ENCODE measurements around the gene DTD1. TPM values are rescaled to one million over a fixed set of nuclear protein-coding genes. Genes with fewer than 3 reads are reported as not detected.

Gene DTD1
- total RNA-seq, 1 experiment from 2014 or later, result 115 TPM

DNA sequence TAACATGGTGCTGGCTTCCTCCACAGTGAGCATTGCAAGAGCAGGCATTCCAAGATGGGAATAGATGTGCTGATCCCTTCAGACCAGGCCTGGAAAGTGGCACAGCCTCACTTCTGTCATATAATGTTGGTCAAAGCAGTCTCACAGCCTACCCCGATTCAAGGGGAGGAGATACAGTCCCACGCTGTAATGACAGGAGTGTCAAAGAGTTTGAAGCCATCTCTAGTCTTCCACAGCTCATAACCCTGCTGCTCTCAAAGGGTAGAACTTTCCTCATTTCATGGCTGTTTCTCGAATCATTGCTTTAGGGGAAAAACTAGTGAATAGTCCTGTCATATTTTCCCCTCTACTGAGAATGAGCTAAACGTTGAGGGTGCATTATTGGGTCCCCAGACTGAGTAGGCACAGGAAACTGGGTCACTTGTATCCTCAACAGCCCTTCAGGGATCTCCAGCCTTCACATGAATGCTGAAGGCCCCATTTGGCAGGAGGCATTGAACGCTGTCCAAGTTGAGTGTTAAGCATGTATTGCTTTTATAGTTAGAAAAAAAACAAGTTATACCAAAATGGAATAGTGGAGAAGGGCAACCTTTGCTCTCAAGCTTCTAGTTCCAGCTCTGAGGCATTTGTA lies 27.3 kb downstream of the DTD1 start:
- DNase-seq (ENCODE audit: low read depth), result no peak

- DNase-seq (ENCODE audit: low read depth), result no peak
These were observed 33.1 kb downstream of the DTD1 start for GRCh38 chr20:18621004-18621403.

- DNase-seq (ENCODE audit: low read depth), result no peak
These were observed 35.5 kb downstream of the DTD1 start for GRCh38 chr20:18623156-18623910.

DNA sequence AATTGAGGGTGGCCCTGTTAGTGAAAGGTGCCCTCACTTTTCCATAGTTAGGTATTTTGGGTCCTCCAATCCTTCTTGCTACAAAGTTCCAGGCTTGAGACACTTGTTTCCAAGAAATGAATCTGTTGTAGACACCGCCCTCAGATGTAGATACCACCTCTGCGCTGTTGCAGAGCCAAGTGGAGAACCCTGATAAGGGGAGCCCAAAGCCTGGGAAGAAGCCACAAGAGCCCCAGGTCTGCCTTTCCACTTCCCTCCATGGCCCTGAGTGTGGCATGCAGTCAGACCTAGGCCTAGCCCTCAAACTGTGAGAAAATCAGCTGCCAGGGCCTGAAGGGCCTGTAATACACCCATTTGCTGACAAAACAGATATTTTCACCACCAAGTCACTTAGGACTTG lies 37.1 kb downstream of the DTD1 start:
- no peak for DNase-seq (ENCODE audit: low read depth)

DNA sequence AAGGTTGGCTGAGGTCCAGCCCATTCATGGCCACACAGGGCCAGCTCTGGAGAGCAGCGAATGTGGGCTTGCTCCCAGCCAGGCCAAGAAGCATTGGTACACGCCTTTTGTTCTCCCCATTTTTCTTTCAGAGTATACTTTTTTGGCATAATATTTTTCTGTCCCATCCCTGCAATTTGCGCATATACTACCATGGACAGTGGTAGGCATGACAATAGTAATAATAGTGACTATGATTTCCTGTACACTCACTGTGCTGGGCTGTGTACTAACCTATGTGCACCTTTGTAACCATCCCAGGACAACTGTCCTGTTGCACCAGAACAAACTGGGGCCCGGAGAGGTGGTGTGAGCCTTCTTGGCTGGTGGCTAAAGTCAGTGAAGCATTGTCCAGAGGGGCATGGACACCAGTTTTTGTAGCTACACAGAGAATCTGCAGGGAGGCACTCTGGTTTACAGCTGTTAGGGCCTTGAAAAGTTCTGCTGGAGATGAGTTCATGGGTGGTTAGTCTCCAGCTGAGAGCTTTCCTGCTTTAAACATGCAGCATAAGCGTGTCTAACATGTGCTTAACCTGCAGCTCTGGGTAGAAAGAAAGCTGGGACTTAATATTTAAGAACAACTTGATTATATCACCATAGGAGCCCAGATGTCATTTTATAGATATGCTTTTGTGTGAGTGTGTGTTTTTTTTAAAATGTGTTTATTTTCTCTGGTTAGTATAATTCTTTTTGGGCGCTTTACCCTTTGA lies 38.2 kb downstream of the DTD1 start:
- no peak for DNase-seq (ENCODE audit: low read depth)

DNA sequence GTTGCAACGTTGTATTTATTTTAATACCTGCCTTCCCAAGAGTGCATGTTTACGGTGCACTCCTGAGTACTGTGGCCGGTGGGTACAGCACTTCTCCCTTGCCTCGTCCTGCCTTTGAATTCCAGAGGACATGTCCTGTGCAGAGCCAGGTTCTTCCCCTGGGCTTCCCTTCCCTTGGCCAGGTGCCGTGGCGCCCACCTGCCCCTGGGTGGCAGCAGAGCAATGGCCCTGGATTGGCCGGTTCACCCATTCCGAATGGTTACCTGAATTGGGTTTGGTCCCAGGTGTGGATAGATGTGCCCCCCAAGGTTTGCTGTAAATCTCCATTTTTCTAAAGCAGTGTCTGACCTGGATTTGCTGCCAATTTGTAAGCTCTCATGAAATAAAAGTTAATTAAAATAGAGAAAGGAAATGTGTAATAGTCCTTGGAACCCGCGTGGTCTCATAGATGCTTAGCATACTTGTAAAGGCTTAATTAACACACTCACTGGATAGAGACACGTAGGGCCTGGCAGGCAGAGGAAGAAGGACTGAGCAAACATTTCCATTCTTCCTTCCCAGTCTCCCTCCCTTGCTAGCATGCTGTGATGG lies 40.6 kb downstream of the DTD1 start:
- DNase-seq (ENCODE audit: low read depth), result no peak

DNA sequence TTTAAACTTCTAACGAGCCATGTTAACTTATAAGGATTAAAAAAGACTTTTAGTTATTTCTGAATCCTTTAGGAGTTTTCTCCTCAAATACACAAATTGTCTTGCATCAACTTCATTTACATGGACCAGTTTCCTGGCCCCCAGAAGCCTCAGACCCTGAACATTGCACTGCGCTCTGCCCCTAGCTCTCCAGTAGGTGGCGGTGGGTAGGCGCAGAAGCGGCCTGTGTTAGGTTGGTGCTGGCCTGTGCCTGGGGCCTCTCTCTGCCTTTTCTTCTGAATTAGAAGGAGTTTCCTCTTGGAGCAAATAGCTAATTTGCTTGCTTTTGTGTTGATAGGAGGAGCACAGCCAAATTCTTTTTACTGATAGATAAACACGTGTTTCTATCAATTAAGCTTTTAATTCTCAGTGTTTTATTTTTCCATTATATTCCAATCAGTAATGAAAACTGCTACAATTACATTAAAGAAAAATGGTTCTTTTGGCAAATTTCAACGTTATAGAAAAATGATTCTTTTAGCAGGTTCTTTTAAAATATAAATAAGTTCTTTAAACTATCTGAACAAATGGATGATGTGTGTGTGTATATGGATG lies 44.4 kb downstream of the DTD1 start:
- DNase-seq (ENCODE audit: low read depth), result peak; percentile 47

DNA sequence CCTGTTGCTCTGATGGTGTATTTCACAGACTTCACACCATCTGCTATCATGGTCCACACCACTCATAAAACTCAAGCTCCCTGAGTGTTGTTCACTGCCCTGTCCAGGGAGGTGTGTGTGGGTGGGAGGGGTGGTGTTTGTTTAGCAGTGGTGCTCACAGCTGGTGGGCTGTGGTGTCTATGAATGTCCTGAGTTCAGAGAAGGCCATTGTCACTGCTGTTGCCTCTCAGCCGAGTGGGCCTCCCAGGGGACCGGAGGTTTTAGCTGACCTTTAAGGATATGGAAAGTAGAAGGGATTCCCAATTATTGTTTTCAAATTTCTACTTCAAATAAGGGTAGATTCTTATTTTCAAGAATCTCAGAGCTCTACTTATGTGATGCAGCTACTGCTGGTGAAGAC lies 45.6 kb downstream of the DTD1 start:
- no peak for DNase-seq (ENCODE audit: low read depth)

DNA sequence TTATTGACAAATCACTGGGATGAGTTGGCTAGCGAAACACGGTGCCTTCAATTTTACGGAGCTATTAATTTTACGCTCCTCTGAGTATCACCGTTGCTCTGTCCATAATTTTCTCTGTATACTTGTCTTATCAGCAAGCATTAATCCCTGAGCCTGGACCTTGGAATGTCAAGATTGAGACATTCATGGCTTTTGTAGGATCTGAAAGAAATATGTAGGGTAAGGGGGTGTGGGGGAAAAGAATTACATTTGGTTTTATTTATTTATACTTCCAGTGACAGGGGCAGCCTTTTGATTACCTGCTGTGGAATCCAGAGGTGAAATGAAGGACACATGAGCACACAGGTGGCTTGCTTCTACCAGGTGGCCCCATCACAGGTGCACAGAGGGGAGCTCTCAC lies 46.6 kb downstream of the DTD1 start:
- DNase-seq (ENCODE audit: low read depth), result no peak

- DNase-seq (ENCODE audit: low read depth), result no peak
These were observed 47.5 kb downstream of the DTD1 start for GRCh38 chr20:18635380-18635779.

DNA sequence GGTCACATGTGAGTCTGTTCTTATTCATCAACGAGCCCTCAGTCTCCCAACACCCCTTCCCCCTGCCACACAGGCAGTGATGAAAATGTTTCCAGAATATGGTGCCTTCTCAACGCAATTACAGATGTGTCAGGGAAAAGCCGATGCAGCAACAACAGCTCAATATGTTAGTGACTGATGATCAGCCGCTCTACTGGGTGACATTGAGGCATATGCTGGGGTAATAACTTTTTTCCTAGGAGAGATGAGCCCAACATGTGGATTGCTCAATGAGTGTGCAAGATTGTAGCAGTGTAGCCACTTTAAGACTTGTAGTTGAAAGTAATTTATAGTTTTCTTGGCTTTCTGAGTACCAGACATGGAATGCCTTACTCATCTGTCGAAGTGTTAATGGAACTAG lies 49.4 kb downstream of the DTD1 start:
- DNase-seq (ENCODE audit: low read depth), result no peak

DNA sequence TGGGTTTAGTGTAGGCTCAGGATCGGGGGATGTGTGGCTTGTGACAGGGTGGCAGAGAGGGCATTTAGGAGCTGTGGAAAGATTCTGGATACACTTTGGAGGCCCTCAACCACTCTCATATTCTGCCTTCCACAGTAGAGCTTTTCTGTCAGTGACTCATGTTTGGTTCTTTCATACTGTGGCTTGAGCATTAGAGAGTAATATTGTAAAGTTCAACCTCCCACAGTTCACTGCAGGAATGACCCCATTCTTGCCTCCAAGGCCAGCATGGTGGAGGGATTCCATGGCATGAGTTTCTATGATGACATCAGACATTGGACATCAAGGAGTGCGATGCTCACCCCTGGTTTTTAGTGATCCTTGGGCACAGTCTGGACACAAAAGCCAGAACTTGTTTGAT lies 50.9 kb downstream of the DTD1 start:
- DNase-seq (ENCODE audit: low read depth), result peak; percentile 10

DNA sequence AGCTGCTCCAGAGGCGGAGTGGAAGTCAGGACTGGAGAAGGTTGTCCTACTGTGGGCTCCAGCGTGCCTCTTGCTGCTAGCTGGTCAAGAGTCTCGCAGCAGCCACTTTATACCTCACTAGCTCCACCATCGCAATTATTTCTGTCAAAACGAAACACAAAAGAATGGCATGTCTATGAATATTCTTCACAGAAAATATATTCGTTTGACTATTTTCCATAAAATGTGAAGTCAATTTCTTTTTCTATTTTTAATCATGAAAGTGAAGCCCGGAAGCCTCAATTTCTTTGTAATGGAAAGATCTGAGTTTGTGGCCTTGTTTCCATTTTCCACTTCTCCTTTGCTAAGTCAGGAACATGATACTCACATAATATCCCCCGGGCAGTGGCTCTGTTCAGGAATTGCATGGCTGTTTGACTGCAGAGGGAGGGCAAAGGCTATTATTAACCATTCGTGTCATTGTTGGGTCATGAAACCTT lies 51.7 kb downstream of the DTD1 start:
- no peak for DNase-seq (ENCODE audit: low read depth)

- DNase-seq (ENCODE audit: low read depth), result no peak
These were observed 57.4 kb downstream of the DTD1 start for GRCh38 chr20:18645196-18645745.

GRCh38 chr20:18645851-18646250 lies 58.0 kb downstream of the DTD1 start:
- no peak for DNase-seq (ENCODE audit: low read depth)

DNA sequence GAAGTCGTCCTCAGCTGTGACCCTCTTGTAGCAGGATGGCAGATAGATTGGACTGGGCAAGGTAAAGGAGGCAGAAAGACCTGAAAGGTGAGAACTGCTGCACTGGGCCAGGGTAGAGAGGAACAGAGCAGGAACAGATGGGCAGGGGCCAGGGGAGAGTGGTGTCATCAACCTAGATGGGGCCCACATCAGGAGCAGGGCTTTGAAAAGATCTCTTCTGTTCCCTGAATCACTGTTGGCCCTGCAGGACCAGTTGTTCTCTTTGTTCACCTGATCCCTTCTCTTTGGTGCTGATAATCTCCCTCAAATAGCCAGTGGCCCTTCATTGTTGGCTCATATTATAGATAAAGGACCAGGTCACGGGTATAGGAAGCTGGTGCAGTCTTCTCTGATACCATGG lies 59.9 kb downstream of the DTD1 start:
- no peak for DNase-seq (ENCODE audit: low read depth)

GRCh38 chr20:18650224-18650623 lies 62.4 kb downstream of the DTD1 start:
- DNase-seq (ENCODE audit: low read depth), result no peak

- DNase-seq (ENCODE audit: low read depth), result no peak
These were observed 66.0 kb downstream of the DTD1 start for GRCh38 chr20:18653736-18654447.

GRCh38 chr20:18654448-18654773 lies 66.6 kb downstream of the DTD1 start:
- no peak for DNase-seq (ENCODE audit: low read depth)

GRCh38 chr20:18657575-18657974 lies 69.7 kb downstream of the DTD1 start:
- DNase-seq (ENCODE audit: low read depth), result peak; percentile 78
